Trophoblast cell (in vitro differentiated cells and primary cell): Measurements from ENCODE around the gene UBR4.

Experiments used
- DNase-seq, 2 donors: peaks; one replicate each; pipeline ENCODE4 v3.0.0-alpha.2; 2016
- H2AFZ ChIP-seq: 2 replicates; pipeline ENCODE4 v1.6.1; 2013; ENCODE audit warnings: low read length, moderate library complexity, mild to moderate bottlenecking; ENCODE audit not compliant: insufficient read depth, poor library complexity
- H2AK5ac ChIP-seq: 2 replicates; pipeline ENCODE4 v1.6.1; 2013; ENCODE audit warnings: mild to moderate bottlenecking, low read length
- H2BK120ac ChIP-seq: 2 replicates; pipeline ENCODE4 v1.6.1; 2013; ENCODE audit warnings: low read length, mild to moderate bottlenecking, moderate library complexity; ENCODE audit not compliant: insufficient read depth, poor library complexity
- H2BK12ac ChIP-seq: 2 replicates; pipeline ENCODE4 v1.6.1; 2013; ENCODE audit warnings: mild to moderate bottlenecking, low read length, moderate library complexity
- H2BK5ac ChIP-seq: 2 replicates; pipeline ENCODE4 v1.6.1; 2013; ENCODE audit warnings: low read length, low read depth, moderate library complexity, mild to moderate bottlenecking; ENCODE audit not compliant: poor library complexity
- H3K14ac ChIP-seq: 2 replicates; pipeline ENCODE4 v1.6.1; 2013; ENCODE audit warnings: mild to moderate bottlenecking, low read length
- H3K18ac ChIP-seq: 2 replicates; pipeline ENCODE4 v1.6.1; 2013; ENCODE audit warnings: mild to moderate bottlenecking, low read length
- H3K23ac ChIP-seq: 2 replicates; pipeline ENCODE4 v1.6.1; 2013; ENCODE audit warnings: low read length
- H3K27ac ChIP-seq: 2 replicates; pipeline ENCODE4 v1.5.1; 2013; ENCODE audit warnings: low read depth, mild to moderate bottlenecking, inconsistent platforms, low read length, moderate library complexity
- H3K27me3 ChIP-seq: 2 replicates; pipeline ENCODE4 v1.6.1; 2013; ENCODE audit warnings: inconsistent platforms, mild to moderate bottlenecking, low read length, moderate library complexity; ENCODE audit not compliant: insufficient read depth
- H3K36me3 ChIP-seq, 2 experiments: 1 replicate in 1 of 2; 2 replicates in 1 of 2; pipeline ENCODE4 v1.6.1; 2013; ENCODE audit warnings: low read length in 2 of 2, mild to moderate bottlenecking in 2 of 2, moderate library complexity in 1 of 2; ENCODE audit not compliant: insufficient read depth in 2 of 2, control insufficient read depth in 1 of 2
- H3K4ac ChIP-seq: 2 replicates; pipeline ENCODE4 v1.6.1; 2013; ENCODE audit warnings: low read depth, mild to moderate bottlenecking, low read length, moderate library complexity
- H3K4me1 ChIP-seq, 2 experiments: 1 replicate in 1 of 2; 2 replicates in 1 of 2; pipeline ENCODE4 v1.6.1; 2013; ENCODE audit warnings: low read length in 2 of 2, mild to moderate bottlenecking in 2 of 2, moderate library complexity in 1 of 2; ENCODE audit not compliant: insufficient read depth in 2 of 2, control insufficient read depth in 1 of 2
- H3K4me2 ChIP-seq: 2 replicates; pipeline ENCODE4 v1.6.1; 2013; ENCODE audit warnings: inconsistent platforms, mild to moderate bottlenecking, low read length, moderate library complexity
- H3K4me3 ChIP-seq: 2 replicates; pipeline ENCODE4 v1.5.1; 2013; ENCODE audit warnings: mild to moderate bottlenecking, low read depth, low read length, inconsistent platforms
- H3K79me1 ChIP-seq: one replicate; pipeline ENCODE4 v1.6.1; 2013; ENCODE audit warnings: low read length
- H3K79me2 ChIP-seq: 2 replicates; pipeline ENCODE4 v1.6.1; 2013; ENCODE audit warnings: low read length, mild to moderate bottlenecking; ENCODE audit not compliant: control insufficient read depth, insufficient read depth, poor library complexity
- H3K9ac ChIP-seq: 2 replicates; pipeline ENCODE4 v1.6.1; 2013; ENCODE audit warnings: mild to moderate bottlenecking, low read length
- H3K9me3 ChIP-seq: 2 replicates; pipeline ENCODE4 v1.6.1; 2013; ENCODE audit warnings: low read depth, mild to moderate bottlenecking, control low read depth, inconsistent platforms, low read length; ENCODE audit not compliant: insufficient read depth
- H4K12ac ChIP-seq: 2 replicates; pipeline ENCODE4 v1.6.1; 2013; ENCODE audit warnings: low read depth, mild to moderate bottlenecking, low read length, moderate library complexity
- H4K8ac ChIP-seq: 2 replicates; pipeline ENCODE4 v1.6.1; 2013; ENCODE audit warnings: low read depth, mild to moderate bottlenecking, low read length, moderate library complexity
- H4K91ac ChIP-seq: one replicate; pipeline ENCODE4 v1.6.1; 2013; ENCODE audit warnings: low read depth, mild to moderate bottlenecking, low read length, moderate library complexity
- WGBS: extraction: QIAGEN DNeasy Blood & Tissue Kit; methylation state at CpG from one replicate; pipeline ENCODE4 v1.1.7; 2013; ENCODE audit warnings: missing lambda C conversion rate; ENCODE audit not compliant: insufficient read length, insufficient coverage; ENCODE audit errors: extremely low coverage; 5-methylcytosine and 5-hydroxymethylcytosine counted together

Gene UBR4

GRCh38 chr1:19071674-19072281, 138.3 kb downstream of the UBR4 start:
- Histone ChIP-seq H2BK120ac (no peak overlapping the region), H3K4me1 (peaks cover 0 to 3% of the 10 kb centered on the region in 2 experiments), H3K4me3 (no peak overlapping the region), H3K14ac (no peak overlapping the region), H3K23ac (no peak overlapping the region), H3K9ac (no peak overlapping the region), H3K9me3 (no peaks in the 10 kb centered on the region), H3K18ac (no peak overlapping the region), H3K27me3 (no peaks in the 10 kb centered on the region), H3K79me1 (no peaks in the 10 kb centered on the region), H3K4ac (no peak overlapping the region), H3K27ac (no peak overlapping the region), H4K91ac (no peak overlapping the region), H2BK12ac (no peak overlapping the region), H3K79me2 (no peaks in the 10 kb centered on the region), H2BK5ac (no peak overlapping the region), H3K4me2 (no peak overlapping the region), H4K8ac (no peak overlapping the region), H2AFZ (no peak overlapping the region), H3K36me3 (peaks cover 42 to 43% of the 10 kb centered on the region in 2 experiments), H2AK5ac (no peak overlapping the region), H4K12ac (no peak overlapping the region)
- no peak for DNase-seq
- WGBS: no CpG with 5 or more reads among the region's 15 CpGs

- DNase-seq: no peak
- Histone ChIP-seq H2AK5ac (no peak overlapping the region), H3K4ac (no peak overlapping the region), H3K27me3 (no peaks in the 10 kb centered on the region), H3K18ac (no peak overlapping the region), H3K14ac (no peak overlapping the region), H2AFZ (no peak overlapping the region), H4K12ac (no peak overlapping the region), H2BK5ac (no peak overlapping the region), H3K4me2 (no peak overlapping the region), H4K8ac (no peak overlapping the region), H3K9me3 (no peaks in the 10 kb centered on the region), H3K79me1 (no peaks in the 10 kb centered on the region), H4K91ac (no peak overlapping the region), H3K79me2 (no peaks in the 10 kb centered on the region), H3K23ac (no peak overlapping the region), H2BK120ac (no peak overlapping the region), H3K4me3 (no peak overlapping the region), H2BK12ac (no peak overlapping the region), H3K9ac (no peak overlapping the region), H3K4me1 (peaks cover 0 to 3% of the 10 kb centered on the region in 2 experiments), H3K36me3 (peaks cover 35 to 36% of the 10 kb centered on the region in 2 experiments), H3K27ac (no peak overlapping the region)
- no CpG with 5 or more reads among the region's 17 CpGs for WGBS
Observed at GRCh38 chr1:19070891-19071621, 139.0 kb downstream of the UBR4 start.

GRCh38 chr1:19070197-19070651, 139.8 kb downstream of the UBR4 start:
- WGBS: no CpG with 5 or more reads among the region's 9 CpGs

GRCh38 chr1:19068639-19069276, 141.3 kb downstream of the UBR4 start:
- no peak overlapping the region for H2AFZ ChIP-seq
- H3K14ac ChIP-seq: no peak overlapping the region
- H3K23ac ChIP-seq: no peak overlapping the region
- no peak overlapping the region for H2AK5ac ChIP-seq
- H3K4me1 ChIP-seq: peaks cover 0 to 3% of the 10 kb centered on the region in 2 experiments
- H3K4me2 ChIP-seq: no peak overlapping the region
- no peak overlapping the region for H3K4me3 ChIP-seq
- H3K9ac ChIP-seq: no peak overlapping the region
- H2BK120ac ChIP-seq: no peak overlapping the region
- H4K91ac ChIP-seq: no peak overlapping the region
- no peak overlapping the region for H2BK12ac ChIP-seq
- no peaks in the 10 kb centered on the region for H3K79me2 ChIP-seq
- H3K79me1 ChIP-seq: no peaks in the 10 kb centered on the region
- no peak overlapping the region for H2BK5ac ChIP-seq
- no peak overlapping the region for H4K12ac ChIP-seq
- H4K8ac ChIP-seq: no peak overlapping the region
- H3K18ac ChIP-seq: no peak overlapping the region
- no peaks in the 10 kb centered on the region for H3K27me3 ChIP-seq
- WGBS: no CpG with 5 or more reads among the region's 11 CpGs
- H3K36me3 ChIP-seq: peaks cover 13 to 14% of the 10 kb centered on the region in 2 experiments
- DNase-seq: no peak
- H3K9me3 ChIP-seq: no peaks in the 10 kb centered on the region
- H3K27ac ChIP-seq: no peak overlapping the region
- no peak overlapping the region for H3K4ac ChIP-seq

More at GRCh38 chr1:19070197-19070651, 139.8 kb downstream of the UBR4 start:
- no peak overlapping the region for H3K9ac ChIP-seq
- H2BK12ac ChIP-seq: no peak overlapping the region
- H3K4ac ChIP-seq: no peak overlapping the region
- H3K4me3 ChIP-seq: no peak overlapping the region
- no peak overlapping the region for H3K4me2 ChIP-seq
- H2AK5ac ChIP-seq: no peak overlapping the region
- no peak overlapping the region for H2BK5ac ChIP-seq
- no peak overlapping the region for H3K18ac ChIP-seq
- no peak overlapping the region for H2AFZ ChIP-seq
- no peak overlapping the region for H4K8ac ChIP-seq
- H3K27me3 ChIP-seq: no peaks in the 10 kb centered on the region
- no peak overlapping the region for H3K14ac ChIP-seq
- H3K79me1 ChIP-seq: no peaks in the 10 kb centered on the region
- no peaks in the 10 kb centered on the region for H3K9me3 ChIP-seq
- DNase-seq: peak in 1 of 2 donors; percentile 32
- no peak overlapping the region for H3K23ac ChIP-seq
- H4K12ac ChIP-seq: no peak overlapping the region
- no peaks in the 10 kb centered on the region for H3K79me2 ChIP-seq
- H3K27ac ChIP-seq: no peak overlapping the region
- H3K36me3 ChIP-seq: peaks cover 27 to 29% of the 10 kb centered on the region in 2 experiments
- no peak overlapping the region for H4K91ac ChIP-seq
- H3K4me1 ChIP-seq: peaks cover 0 to 3% of the 10 kb centered on the region in 2 experiments
- H2BK120ac ChIP-seq: no peak overlapping the region
